ENCODE measurements around the gene KIF11.

- no peak for TF ChIP-seq POLR2A (IDR thresholded peaks at IDR 0.05; ENCODE audit: low read length)
- TF ChIP-seq GATA1 (IDR thresholded peaks at IDR 0.05; ENCODE audit: low read depth, low read length): no peak
Observed at GRCh38 chr10:92619368-92619767, 26.4 kb downstream of the KIF11 start.

All from erythroblast (primary cell).